GM12878 (cell line): Measurements from ENCODE around the gene MYH6. TPM values are rescaled to one million over a fixed set of nuclear protein-coding genes. Genes with fewer than 3 reads are reported as not detected.

Experiments used
- E2F4 ChIP-seq: IDR thresholded peaks from 2 replicates; pipeline ENCODE4 v1.6.1; 2012; ENCODE audit warnings: low read depth, low read length, improper control_type of control experiment
- NFYA ChIP-seq: IDR thresholded peaks from 2 replicates; pipeline ENCODE4 v1.6.1; 2011; ENCODE audit warnings: low read depth, mild to moderate bottlenecking, low read length, improper control_type of control experiment, borderline replicate concordance
- PAX5 ChIP-seq: IDR thresholded peaks from 2 replicates; pipeline ENCODE4 v1.6.1; 2011; ENCODE audit warnings: low read depth, low read length, borderline replicate concordance
- ZNF687 ChIP-seq: fragments of 450-650 bp; IDR thresholded peaks from 2 replicates; pipeline ENCODE4 v1.6.1; 2017; ENCODE audit warnings: mild to moderate bottlenecking, moderate library complexity
- polyA plus RNA-seq, 11 experiments: library from polyadenylated mRNA; depleted of rRNA in 4 of 11; unstranded in 6 of 11; stranded (reverse) in 5 of 11; fragments of >200 nt; fragmentation: Nextera tagmentation in 4 of 11; fragmentation: Illumina TruSeq in 1 of 11; extraction: Ambion mirVana in 4 of 11; extraction: Trizol in 1 of 11; gene quantifications; 1 replicate in 1 of 11; 2 replicates in 10 of 11; pipeline versions ENCODE4 v1.2.1 to v1.2.3, GENCODE V29; 2011 to 2016; ENCODE audit warnings: inconsistent platforms in 2 of 11, missing spikeins in 2 of 11, low read depth in 1 of 11
- total RNA-seq, 4 experiments: library from RNA; depleted of rRNA in 3 of 4; stranded (reverse); fragments of >200 nt in 3 of 4; fragmentation: Illumina TruSeq in 1 of 4; extraction: Trizol in 1 of 4; gene quantifications; 2 replicates each; pipeline versions ENCODE4 v1.2.1 to v1.2.3, GENCODE V29; 2013 to 2021

The MYH6 gene
- total and polyA plus RNA-seq, 10 of the 15 experiments (the other 5 are each of a cell fraction or from before 2014, with no cell fraction given), result 0.01 to 0.84 (median 0.05) TPM; not detected in 7

GRCh38 chr14:23438101-23438971 lies 30.3 kb upstream of the MYH6 start (continued):
- TF ChIP-seq ZNF687, result no peak
- no peak for TF ChIP-seq E2F4
- no peak for TF ChIP-seq NFYA
- TF ChIP-seq PAX5, result no peak
